ENCODE results near the gene SLC2A4.

The SLC2A4 gene

DNA sequence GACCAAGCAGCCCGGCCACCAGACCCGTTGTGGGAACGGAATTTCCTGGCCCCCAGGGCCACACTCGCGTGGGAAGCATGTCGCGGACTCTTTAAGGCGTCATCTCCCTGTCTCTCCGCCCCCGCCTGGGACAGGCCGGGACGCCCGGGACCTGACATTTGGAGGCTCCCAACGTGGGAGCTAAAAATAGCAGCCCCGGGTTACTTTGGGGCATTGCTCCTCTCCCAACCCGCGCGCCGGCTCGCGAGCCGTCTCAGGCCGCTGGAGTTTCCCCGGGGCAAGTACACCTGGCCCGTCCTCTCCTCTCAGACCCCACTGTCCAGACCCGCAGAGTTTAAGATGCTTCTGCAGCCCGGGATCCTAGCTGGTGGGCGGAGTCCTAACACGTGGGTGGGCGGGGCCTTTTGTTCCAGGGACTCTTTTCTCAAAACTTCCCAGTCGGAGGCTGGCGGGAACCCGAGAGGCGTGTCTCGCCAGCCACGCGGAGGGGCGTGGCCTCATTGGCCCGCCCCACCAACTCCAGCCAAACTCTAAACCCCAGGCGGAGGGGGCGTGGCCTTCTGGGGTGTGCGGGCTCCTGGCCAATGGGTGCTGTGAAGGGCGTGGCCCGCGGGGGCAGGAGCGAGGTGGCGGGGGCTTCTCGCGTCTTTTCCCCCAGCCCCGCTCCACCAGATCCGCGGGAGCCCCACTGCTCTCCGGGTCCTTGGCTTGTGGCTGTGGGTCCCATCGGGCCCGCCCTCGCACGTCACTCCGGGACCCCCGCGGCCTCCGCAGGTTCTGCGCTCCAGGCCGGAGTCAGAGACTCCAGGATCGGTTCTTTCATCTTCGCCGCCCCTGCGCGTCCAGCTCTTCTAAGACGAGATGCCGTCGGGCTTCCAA, at the start of gene SLC2A4:
Gene SLC2A4 (plus strand): TSS at position 645 of the 879 bp plus-strand sequence. CDS start 217 bp downstream, at position 862.
- TF ChIP-seq CTCF (IDR thresholded peaks at IDR 0.05; ENCODE audit: extremely low read depth, insufficient read depth, missing control alignments): no peak
- in situ Hi-C loops (cut with MboI; ENCODE audit: low pct_unique_long_range_greater_than_20kb, low sequenced_read_pairs, unreplicated experiment): no loop called here
- DNase-seq (ENCODE audit: low spot score): peak; percentile 97

GRCh38 chr17:7232114-7232513, 49.4 kb upstream of the SLC2A4 start:
- in situ Hi-C loops (cut with MboI; ENCODE audit: low pct_unique_long_range_greater_than_20kb, low sequenced_read_pairs, unreplicated experiment): no loop called here
- no peak for TF ChIP-seq CTCF (IDR thresholded peaks at IDR 0.05; ENCODE audit: extremely low read depth, insufficient read depth, missing control alignments)
- no peak for DNase-seq (ENCODE audit: low spot score)

GRCh38 chr17:7233701-7234082, 47.8 kb upstream of the SLC2A4 start:
- DNase-seq (ENCODE audit: low spot score): no peak
- TF ChIP-seq CTCF (IDR thresholded peaks at IDR 0.05; ENCODE audit: extremely low read depth, insufficient read depth, missing control alignments): no peak
- in situ Hi-C loops (cut with MboI; ENCODE audit: low pct_unique_long_range_greater_than_20kb, low sequenced_read_pairs, unreplicated experiment): no loop called here

- DNase-seq (ENCODE audit: low spot score): peak; percentile 98
- in situ Hi-C loops (cut with MboI; ENCODE audit: low pct_unique_long_range_greater_than_20kb, low sequenced_read_pairs, unreplicated experiment): no loop called here
- no peak for TF ChIP-seq CTCF (IDR thresholded peaks at IDR 0.05; ENCODE audit: extremely low read depth, insufficient read depth, missing control alignments)
These were observed 47.2 kb upstream of the SLC2A4 start, which contains the start of gene DVL2 for GRCh38 chr17:7234083-7234951. DVL2 (minus strand) TSS chr17:7234517; CDS start chr17:7234262, 255 bp downstream.

GRCh38 chr17:7235693-7236665, 45.5 kb upstream of the SLC2A4 start:
- TF ChIP-seq CTCF (IDR thresholded peaks at IDR 0.05; ENCODE audit: extremely low read depth, insufficient read depth, missing control alignments): no peak
- in situ Hi-C loops (cut with MboI; ENCODE audit: low pct_unique_long_range_greater_than_20kb, low sequenced_read_pairs, unreplicated experiment): no loop called here
- no peak for DNase-seq (ENCODE audit: low spot score)
